IPS DF 4.7 (cell line): ENCODE measurements around the gene ECE1.

ENCODE experiments used
- DNase-seq: peaks from one replicate; pipeline ENCODE4 v3.0.0-alpha.2; 2013; ENCODE audit warnings: low spot score; ENCODE audit errors: extremely low read depth

ECE1 gene

DNA sequence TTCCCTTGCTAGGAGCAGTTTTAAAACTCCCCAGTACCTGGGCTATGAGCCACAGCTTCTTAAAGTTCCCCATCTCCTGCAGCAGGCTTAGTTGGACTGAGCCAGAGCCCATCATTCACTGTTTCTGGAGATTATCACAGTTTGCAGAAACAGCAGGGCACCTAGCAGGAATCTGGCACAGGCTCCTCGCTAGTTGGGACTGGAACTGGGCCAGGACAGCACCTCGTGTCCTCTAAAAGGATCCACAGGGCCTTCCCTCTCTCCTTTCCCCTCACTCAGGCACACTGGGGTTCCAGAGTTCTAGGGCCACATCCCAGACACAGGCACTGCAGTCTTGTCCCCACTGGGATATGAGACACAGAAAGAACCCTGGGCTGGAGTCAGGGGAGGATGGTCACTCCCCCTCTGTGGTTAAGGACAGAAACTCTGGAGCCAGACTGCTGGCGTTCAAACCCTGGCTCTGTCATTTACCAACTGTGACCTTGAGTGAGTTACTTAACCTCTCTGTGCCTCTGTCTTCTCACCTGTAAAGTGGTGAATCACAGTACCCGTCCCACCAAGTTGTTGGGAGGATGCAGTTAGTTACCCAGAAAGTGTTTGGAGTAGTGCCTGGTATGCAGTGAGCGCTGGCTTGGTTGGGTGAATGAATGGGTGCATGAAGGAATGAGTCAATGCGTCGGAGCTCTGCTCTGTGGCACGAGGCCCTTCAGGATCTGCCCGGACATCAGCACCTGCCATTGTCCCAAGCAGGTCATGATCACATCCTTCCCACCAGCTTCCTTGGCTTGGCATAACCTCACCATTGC is 18.8 kb upstream of the ECE1 start:
- no peak for DNase-seq

DNA sequence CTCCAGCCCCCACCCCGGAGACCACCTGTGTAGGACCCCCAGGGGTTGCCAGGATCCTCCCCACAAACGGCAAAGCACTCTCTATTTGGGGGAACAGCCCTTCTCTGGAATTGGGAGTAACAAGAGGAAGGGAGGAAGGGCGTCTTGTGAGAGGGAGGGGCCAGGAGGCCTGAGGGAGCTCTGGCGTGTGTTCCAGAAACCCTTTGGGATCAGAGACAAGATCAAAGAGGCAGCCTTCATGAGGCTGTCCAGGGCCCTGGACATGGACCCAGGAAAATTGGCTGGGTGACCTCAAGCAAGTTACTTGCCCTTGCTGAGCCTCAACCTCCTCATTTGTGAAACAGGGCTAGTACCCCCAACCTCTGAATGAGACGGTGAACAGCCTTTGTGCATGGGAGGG is 18.1 kb upstream of the ECE1 start:
- DNase-seq = no peak

GRCh38 chr1:21307663-21308305 is 17.5 kb upstream of the ECE1 start:
- no peak for DNase-seq

DNA sequence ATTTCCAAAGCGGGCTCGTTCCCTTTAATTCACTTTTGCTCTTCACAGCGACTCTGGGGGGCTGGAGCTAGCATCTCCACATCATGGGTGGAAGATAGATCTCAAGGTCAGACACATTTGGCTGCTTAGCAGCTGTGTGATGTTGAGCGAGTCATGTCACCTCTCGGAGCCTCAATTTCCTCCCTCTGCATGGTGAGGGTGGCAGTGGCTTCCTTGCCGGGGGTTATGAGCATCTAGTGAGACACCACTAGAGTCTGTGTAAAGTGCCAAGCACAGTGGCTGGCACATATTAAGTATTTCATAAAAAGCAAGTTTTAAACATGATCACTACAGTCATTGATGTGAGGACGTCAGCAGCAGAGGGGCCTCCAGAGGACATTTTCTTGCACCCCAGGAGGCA is 16.9 kb upstream of the ECE1 start:
- DNase-seq = no peak

- DNase-seq = no peak
Measured at GRCh38 chr1:21305900-21306189, 15.6 kb upstream of the ECE1 start.

GRCh38 chr1:21305155-21305899 is 15.1 kb upstream of the ECE1 start:
- no peak for DNase-seq

GRCh38 chr1:21304488-21304887 is 14.2 kb upstream of the ECE1 start:
- no peak for DNase-seq

GRCh38 chr1:21302747-21303715 is 12.8 kb upstream of the ECE1 start:
- DNase-seq = no peak

DNA sequence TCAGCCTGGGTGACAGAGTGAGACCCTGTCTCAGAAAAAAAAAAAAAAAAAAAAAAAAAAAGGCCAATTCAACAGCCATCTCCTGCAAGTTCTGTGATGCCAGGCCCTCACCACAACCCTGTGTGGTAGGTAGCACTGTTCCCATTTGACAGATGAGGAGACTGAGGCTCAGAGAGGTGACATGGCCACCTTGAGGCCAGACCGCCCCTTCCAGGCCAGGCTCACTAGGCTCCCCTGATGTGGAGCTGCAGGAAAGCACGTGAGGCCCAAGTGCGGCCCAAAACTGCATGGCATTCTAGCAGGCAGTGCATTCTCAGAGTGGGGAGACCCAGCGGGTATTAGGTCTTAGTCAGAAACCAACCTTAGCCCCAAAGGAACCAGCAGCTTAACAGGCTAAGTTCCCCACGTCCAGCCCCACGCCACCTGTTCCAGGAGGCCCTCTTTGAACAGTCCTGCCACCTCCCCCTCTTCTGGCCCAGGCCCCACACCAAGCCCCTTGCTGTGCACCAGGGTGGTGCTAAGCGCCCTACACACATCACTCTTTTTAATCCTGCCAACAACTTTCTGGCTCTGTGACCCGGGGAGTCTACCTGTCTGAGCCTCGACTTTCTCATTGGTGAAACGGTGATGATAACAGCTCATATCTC is 11.7 kb upstream of the ECE1 start:
- no peak for DNase-seq

GRCh38 chr1:21300774-21301173 is 10.5 kb upstream of the ECE1 start:
- no peak for DNase-seq

GRCh38 chr1:21299780-21300395 is 9.6 kb upstream of the ECE1 start:
- no peak for DNase-seq

GRCh38 chr1:21298981-21299391 is 8.7 kb upstream of the ECE1 start:
- no peak for DNase-seq

DNA sequence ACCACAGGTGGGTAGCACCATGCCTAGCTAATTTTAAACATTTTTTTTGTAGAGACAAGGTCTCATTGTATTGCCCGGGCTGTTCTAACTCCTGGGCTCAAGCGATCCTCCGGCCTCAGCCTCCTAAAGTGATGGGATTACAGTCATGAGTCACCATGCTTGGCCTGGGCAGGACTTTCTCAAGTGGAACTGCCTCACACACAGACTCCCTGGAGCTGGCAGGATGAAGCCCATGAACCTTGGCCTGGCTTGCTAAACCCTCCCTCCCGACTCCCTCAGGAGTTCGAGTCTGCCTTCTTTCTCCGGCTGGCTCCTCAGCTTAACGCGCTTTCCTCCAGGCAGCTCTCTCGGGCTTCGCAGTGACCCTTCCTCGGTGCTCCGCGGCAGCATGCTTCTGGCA is 7.7 kb upstream of the ECE1 start:
- DNase-seq = no peak

DNA sequence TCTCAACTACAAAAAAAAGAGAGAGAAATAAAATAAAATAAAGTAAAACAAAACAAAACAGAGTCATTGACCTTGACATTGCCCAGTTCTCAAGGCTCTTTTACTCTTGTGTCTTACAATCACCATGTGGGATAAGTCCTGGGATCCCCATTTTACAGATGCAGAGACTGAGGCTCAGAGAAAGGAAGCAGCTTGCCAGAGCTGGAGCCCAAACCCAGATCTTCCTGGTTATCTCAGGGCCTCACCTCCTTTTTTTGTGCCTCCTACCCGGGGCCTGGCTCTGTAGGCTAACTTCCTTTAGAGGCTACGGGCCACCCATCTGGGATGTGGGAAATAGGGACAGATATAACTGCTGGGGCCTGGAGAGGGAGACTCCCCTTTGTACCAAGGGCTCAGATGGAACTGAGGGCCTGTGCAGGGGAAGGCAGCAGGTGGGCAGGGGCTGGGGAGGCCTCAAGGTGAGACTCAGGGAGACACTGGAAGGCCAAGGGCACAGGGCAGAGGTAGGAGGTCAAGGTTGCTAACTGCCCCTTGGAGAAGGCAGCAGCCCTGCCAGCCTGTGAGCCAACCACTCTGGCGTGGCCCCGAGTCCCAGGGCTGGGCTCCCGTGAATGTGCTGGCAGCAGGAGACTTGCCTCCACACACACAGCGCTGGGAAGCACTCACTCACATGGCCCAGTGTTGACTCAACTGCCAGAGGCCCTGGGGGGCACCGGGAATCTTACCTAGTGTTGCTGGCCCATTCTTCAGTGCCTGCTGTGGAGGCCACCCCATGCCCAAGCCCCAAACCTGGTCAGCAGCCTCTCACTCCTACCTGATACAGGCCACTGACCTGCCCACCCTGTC is 6.5 kb upstream of the ECE1 start:
- no peak for DNase-seq

- no peak for DNase-seq
Measured at GRCh38 chr1:21295545-21295944, 5.3 kb upstream of the ECE1 start.

GRCh38 chr1:21295002-21295401 is 4.7 kb upstream of the ECE1 start:
- DNase-seq = no peak

DNA sequence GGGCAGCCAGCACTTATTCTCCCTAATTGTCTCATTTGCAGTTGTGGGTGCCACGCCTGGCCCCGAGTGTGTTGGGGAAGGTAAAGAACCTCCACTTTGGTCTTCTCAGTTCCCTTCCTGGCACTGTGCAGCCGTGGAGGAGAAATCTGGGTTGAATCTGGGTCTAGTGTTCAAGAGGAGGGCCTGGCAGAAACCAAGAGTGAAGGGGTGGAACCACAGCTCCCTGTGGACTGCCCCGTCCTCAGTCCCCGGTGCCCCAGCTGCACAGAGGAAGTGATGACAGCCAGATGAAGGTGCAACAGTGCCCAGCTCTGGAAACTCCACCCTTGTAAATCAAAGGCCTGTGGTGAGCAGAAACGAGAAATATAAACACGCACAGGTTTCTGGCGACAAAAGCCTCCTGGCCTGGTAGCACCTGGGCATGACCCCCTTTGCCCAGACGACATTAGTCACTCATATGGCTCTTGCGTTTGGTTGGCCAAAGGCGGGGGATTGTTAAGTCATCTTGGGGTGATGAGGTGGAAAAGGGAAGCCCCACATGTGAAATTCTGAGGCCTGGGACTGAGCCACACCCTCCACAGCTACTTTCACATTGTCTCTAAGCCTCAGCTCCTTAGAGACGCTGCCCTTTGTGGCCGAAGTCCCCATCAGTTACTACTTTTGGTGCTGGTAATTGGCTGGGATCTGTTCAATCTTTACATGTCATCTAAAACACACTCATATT is 4.2 kb upstream of the ECE1 start:
- DNase-seq = no peak

- no peak for DNase-seq
Measured at GRCh38 chr1:21293537-21294265, 3.4 kb upstream of the ECE1 start.
